Measurements from ENCODE around the gene PRR23E.

The PRR23E gene

GRCh38 chr3:127173516-127174166, 19.3 kb upstream of the PRR23E start:
- no peak overlapping the region for H3K4me3 ChIP-seq (ENCODE audit: low read depth, low read length)
- no peak overlapping the region for H3K27ac ChIP-seq (ENCODE audit: extremely low read depth, low read depth, low read length)
- H3K4me1 ChIP-seq (ENCODE audit: control insufficient read depth, insufficient read depth, low read length): no peaks in the 10 kb centered on the region
- ChIA-PET POLR2A (no interaction called here), CTCF (interaction anchor here (0.7 kb wide), 1 partner anchor 370 kb away, joined by 3 read pairs; no protein-coding TSS in a partner anchor)
- no peaks in the 10 kb centered on the region for H3K36me3 ChIP-seq (ENCODE audit: control insufficient read depth in 2 of 2, insufficient read depth in 1 of 2, low read length in 2 of 2)
- H3K9me3 ChIP-seq (ENCODE audit: control insufficient read depth, insufficient read depth, low read depth, low read length): no peaks in the 10 kb centered on the region
- TF ChIP-seq ZNF221 (tag by site-specific recombination; IDR thresholded peaks at IDR 0.05; ENCODE audit: borderline replicate concordance): no peak
- no peak for TF ChIP-seq ZNF184 (tag by site-specific recombination; IDR thresholded peaks at IDR 0.05)
- TF ChIP-seq ZNF596 (tag by site-specific recombination; IDR thresholded peaks at IDR 0.05): no peak
- no peak for TF ChIP-seq GLIS2 (tag by site-specific recombination; IDR thresholded peaks at IDR 0.05)
- no peak for TF ChIP-seq TCF7L2 (IDR thresholded peaks at IDR 0.05; ENCODE audit: borderline replicate concordance, low read depth, low read length)
- TF ChIP-seq ZNF214 (tag by site-specific recombination; IDR thresholded peaks at IDR 0.05; ENCODE audit: borderline replicate concordance): no peak
- no peak for TF ChIP-seq ZBTB21 (tag by site-specific recombination; IDR thresholded peaks at IDR 0.05)
- no peak for TF ChIP-seq BCL11B (tag by site-specific recombination; IDR thresholded peaks at IDR 0.05; ENCODE audit: low read depth)
- TF ChIP-seq ZNF518A (tag by site-specific recombination; conservative IDR thresholded peaks at IDR 0.05; ENCODE audit: low read depth): no peak
- no peak for TF ChIP-seq ELK4 (IDR thresholded peaks at IDR 0.05; ENCODE audit: borderline replicate concordance, low read depth, low read length)
- no peak for TF ChIP-seq PBX3 (CRISPR knock-in tag; IDR thresholded peaks at IDR 0.05)

- H3K27ac ChIP-seq (ENCODE audit: extremely low read depth, low read depth, low read length): no peak overlapping the region
- no peaks in the 10 kb centered on the region for H3K9me3 ChIP-seq (ENCODE audit: control insufficient read depth, insufficient read depth, low read depth, low read length)
- H3K36me3 ChIP-seq (ENCODE audit: control insufficient read depth in 2 of 2, insufficient read depth in 1 of 2, low read length in 2 of 2): no peaks in the 10 kb centered on the region
- no peak overlapping the region for H3K4me3 ChIP-seq (ENCODE audit: low read depth, low read length)
- POLR2A ChIA-PET: no interaction called here
- CTCF ChIA-PET: interaction anchor here (0.7 kb wide), 1 partner anchor 369 kb away, joined by 3 read pairs; no protein-coding TSS in a partner anchor
- no peaks in the 10 kb centered on the region for H3K4me1 ChIP-seq (ENCODE audit: control insufficient read depth, insufficient read depth, low read length)
- no peak for TF ChIP-seq ZNF707 (tag by site-specific recombination; IDR thresholded peaks at IDR 0.05)
- TF ChIP-seq YY1 (tag by site-specific recombination; IDR thresholded peaks at IDR 0.05): no peak
- TF ChIP-seq KLF16 (tag by site-specific recombination; IDR thresholded peaks at IDR 0.05): no peak
- no peak for TF ChIP-seq ZBTB49 (tag by site-specific recombination; IDR thresholded peaks at IDR 0.05; ENCODE audit: low read depth)
- no peak for TF ChIP-seq ZNF747 (tag by site-specific recombination; IDR thresholded peaks at IDR 0.05)
- TF ChIP-seq ZNF623 (tag by site-specific recombination; IDR thresholded peaks at IDR 0.05): no peak
- TF ChIP-seq OVOL3 (tag by site-specific recombination; IDR thresholded peaks at IDR 0.05): no peak
- TF ChIP-seq ZNF416 (tag by site-specific recombination; IDR thresholded peaks at IDR 0.05): no peak
- no peak for TF ChIP-seq TSHZ1 (tag by site-specific recombination; IDR thresholded peaks at IDR 0.05; ENCODE audit: borderline replicate concordance)
- no peak for TF ChIP-seq ZEB2 (tag by site-specific recombination; IDR thresholded peaks at IDR 0.05)
- TF ChIP-seq ZNF664 (tag by site-specific recombination; IDR thresholded peaks at IDR 0.05): no peak
These were observed 18.6 kb upstream of the PRR23E start for GRCh38 chr3:127174284-127174683.

Measured in HEK293 (cell line).